HEK293T (cell line): Measurements from ENCODE around the gene ELL2.

Source experiments
- ARNT ChIP-seq: fragments of 450-650 bp; IDR thresholded peaks from 2 replicates; pipeline ENCODE4 v1.6.1; 2017; ENCODE audit warnings: mild to moderate bottlenecking
- BHLHE40 ChIP-seq: fragments of 450-650 bp; IDR thresholded peaks from 2 replicates; pipeline ENCODE4 v1.6.1; 2016; ENCODE audit warnings: mild to moderate bottlenecking, moderate library complexity, borderline replicate concordance
- ELF4 ChIP-seq: fragments of 450-650 bp; IDR thresholded peaks from 2 replicates; pipeline ENCODE4 v1.6.1; 2017; ENCODE audit warnings: antibody characterized with exemption
- FOXK2 ChIP-seq: fragments of 450-650 bp; IDR thresholded peaks from 2 replicates; pipeline ENCODE4 v1.6.1; 2016; ENCODE audit warnings: mild to moderate bottlenecking
- HDGF ChIP-seq: fragments of 450-650 bp; IDR thresholded peaks from 2 replicates; pipeline ENCODE4 v1.6.1; 2017; ENCODE audit warnings: antibody characterized with exemption, borderline replicate concordance
- L3MBTL2 ChIP-seq: fragments of 450-650 bp; conservative IDR thresholded peaks from 2 replicates; pipeline ENCODE4 v1.6.1; 2016; ENCODE audit warnings: mild to moderate bottlenecking
- LEF1 ChIP-seq: fragments of 450-650 bp; IDR thresholded peaks from 2 replicates; pipeline ENCODE4 v1.6.1; 2017; ENCODE audit warnings: mild to moderate bottlenecking, borderline replicate concordance
- PKNOX1 ChIP-seq: fragments of 450-650 bp; IDR thresholded peaks from 2 replicates; pipeline ENCODE4 v1.6.1; 2016
- SP1 ChIP-seq: fragments of 450-650 bp; IDR thresholded peaks from 2 replicates; pipeline ENCODE4 v1.6.1; 2017
- SUZ12 ChIP-seq: fragments of 450-650 bp; IDR thresholded peaks from 2 replicates; pipeline ENCODE4 v1.6.1; 2016; ENCODE audit warnings: mild to moderate bottlenecking
- TARDBP ChIP-seq: fragments of 450-650 bp; IDR thresholded peaks from 2 replicates; pipeline ENCODE4 v1.6.1; 2016

GRCh38 chr5:96006291-96006690 lies 44.6 kb upstream of the ELL2 start:
- TF ChIP-seq L3MBTL2, result no peak
- no peak for TF ChIP-seq ELF4
- TF ChIP-seq FOXK2, result no peak
- TF ChIP-seq SP1, result no peak
- no peak for TF ChIP-seq TARDBP
- no peak for TF ChIP-seq PKNOX1
- TF ChIP-seq LEF1, result no peak
- no peak for TF ChIP-seq ARNT
- TF ChIP-seq SUZ12, result no peak
- no peak for TF ChIP-seq HDGF
- TF ChIP-seq BHLHE40, result no peak
